Type B pancreatic cell (in vitro differentiated cells): Measurements from ENCODE around the gene MSRB3. TPM values are rescaled to one million over a fixed set of nuclear protein-coding genes. Genes with fewer than 3 reads are reported as not detected.

ENCODE experiments used
- DNase-seq: peaks from one replicate; pipeline ENCODE4 v3.0.0; 2021; ENCODE audit warnings: mixed read lengths; ENCODE audit not compliant: unreplicated experiment; ENCODE audit errors: extremely low spot score
- H3K27ac Mint-ChIP-seq: 2 replicates; pipeline ENCODE4 v1.8.0; 2021; ENCODE audit warnings: mild to moderate bottlenecking, mixed read lengths
- H3K27me3 Mint-ChIP-seq: 2 replicates; pipeline ENCODE4 v1.8.0; 2021; ENCODE audit warnings: mixed read lengths
- H3K36me3 Mint-ChIP-seq: 2 replicates; pipeline ENCODE4 v1.8.0; 2021; ENCODE audit warnings: mixed read lengths
- H3K4me1 Mint-ChIP-seq: one replicate; pipeline ENCODE4 v1.8.0; 2021; ENCODE audit warnings: mixed read lengths; ENCODE audit not compliant: unreplicated experiment
- H3K4me3 Mint-ChIP-seq: 2 replicates; pipeline ENCODE4 v1.8.0; 2021; ENCODE audit warnings: mild to moderate bottlenecking, mixed read lengths
- H3K9me3 Mint-ChIP-seq: 2 replicates; pipeline ENCODE4 v1.8.0; 2021; ENCODE audit warnings: mixed read lengths
- CTCF ChIP-seq: fragments of 200-600 bp; sonication (generic); conservative IDR thresholded peaks from 2 replicates; pipeline ENCODE4 v1.5.0; 2021; ENCODE audit warnings: antibody characterized with exemption, mild to moderate bottlenecking
- total RNA-seq: library from RNA; stranded (reverse); gene quantifications from 2 replicates; pipeline ENCODE4 v1.2.1, GENCODE V29; 2021; ENCODE audit warnings: low replicate concordance

MSRB3 gene
- total RNA-seq, 1 donor from 2014 or later: 12.8 TPM

GRCh38 chr12:65334521-65334920 is 56.0 kb downstream of the MSRB3 start:
- no peaks in the 10 kb centered on the region for H3K36me3 Mint-ChIP-seq
- H3K9me3 Mint-ChIP-seq: peaks cover 4% of the 10 kb centered on the region
- H3K27me3 Mint-ChIP-seq: no peaks in the 10 kb centered on the region
- peak overlapping the region; percentile 5 for H3K4me3 Mint-ChIP-seq
- TF ChIP-seq CTCF: no peak
- peaks cover 46% of the 10 kb centered on the region for H3K4me1 Mint-ChIP-seq
- no peak overlapping the region for H3K27ac Mint-ChIP-seq
- no peak for DNase-seq

GRCh38 chr12:65335021-65335714 is 56.7 kb downstream of the MSRB3 start:
- Mint-ChIP-seq H3K4me1 (peaks cover 40% of the 10 kb centered on the region), H3K27ac (no peak overlapping the region), H3K27me3 (no peaks in the 10 kb centered on the region), H3K36me3 (peaks cover 4% of the 10 kb centered on the region), H3K9me3 (peaks cover 4% of the 10 kb centered on the region), H3K4me3 (no peak overlapping the region)
- no peak for DNase-seq
- TF ChIP-seq CTCF: no peak

- H3K9me3 Mint-ChIP-seq: peaks cover 4% of the 10 kb centered on the region
- H3K27ac Mint-ChIP-seq: peak overlapping the region; percentile 30
- peak overlapping the region; percentile 23 for H3K4me3 Mint-ChIP-seq
These were observed 57.5 kb downstream of the MSRB3 start for GRCh38 chr12:65335981-65336380.

GRCh38 chr12:65339161-65339560 is 60.7 kb downstream of the MSRB3 start:
- Mint-ChIP-seq H3K36me3 (peaks cover 5% of the 10 kb centered on the region), H3K4me3 (no peak overlapping the region), H3K27ac (no peak overlapping the region), H3K4me1 (peaks cover 19% of the 10 kb centered on the region), H3K9me3 (peaks cover 4% of the 10 kb centered on the region), H3K27me3 (no peaks in the 10 kb centered on the region)
- no peak for DNase-seq
- TF ChIP-seq CTCF: no peak

More at GRCh38 chr12:65335981-65336380, 57.5 kb downstream of the MSRB3 start:
- DNase-seq: no peak
- H3K4me1 Mint-ChIP-seq: peaks cover 35% of the 10 kb centered on the region
- peaks cover 5% of the 10 kb centered on the region for H3K36me3 Mint-ChIP-seq
- H3K27me3 Mint-ChIP-seq: no peaks in the 10 kb centered on the region
- TF ChIP-seq CTCF: no peak

GRCh38 chr12:65343230-65343629 is 64.7 kb downstream of the MSRB3 start:
- Mint-ChIP-seq H3K27ac (no peak overlapping the region), H3K4me1 (no peaks in the 10 kb centered on the region), H3K9me3 (peaks cover 4% of the 10 kb centered on the region), H3K36me3 (peaks cover 5% of the 10 kb centered on the region), H3K27me3 (no peaks in the 10 kb centered on the region), H3K4me3 (no peak overlapping the region)
- no peak for TF ChIP-seq CTCF
- DNase-seq: no peak
